Thoracic aorta (tissue), 2 donors: ENCODE measurements around the gene S100A3. TPM values are rescaled to one million over a fixed set of nuclear protein-coding genes. Genes with fewer than 3 reads are reported as not detected.
"Not testable (repeated sequence)": the region's sequence is repeated elsewhere in the genome, so short reads cannot be mapped to it uniquely, and the experiment has no call there.

ENCODE experiments used
- ATAC-seq: fragments of 150-250 bp; one replicate; pipeline ENCODE4 v1.8.0; 2017; ENCODE audit warnings: low read depth; ENCODE audit not compliant: insufficient number of reproducible peaks, low FRiP score
- DNase-seq: peaks from one replicate; pipeline ENCODE4 v3.0.0-alpha.2; 2020; ENCODE audit warnings: low spot score
- H3K27ac ChIP-seq, 2 donors: fragments of 200-600 bp; sonication (generic); 1 replicate in 1 of 2; 2 replicates in 1 of 2; pipeline ENCODE4 v1.5.1; 2016; ENCODE audit warnings: mild to moderate bottlenecking in 2 of 2, moderate library complexity in 2 of 2
- H3K27me3 ChIP-seq: fragments of 200-600 bp; sonication (generic); replicated peaks from 2 replicates; pipeline ENCODE4 v1.6.0; 2016; ENCODE audit warnings: mild to moderate bottlenecking; ENCODE audit not compliant: insufficient read depth
- H3K36me3 ChIP-seq: fragments of 200-600 bp; sonication (generic); one replicate; pipeline ENCODE4 v1.5.1; 2016
- H3K4me1 ChIP-seq, 2 donors: fragments of 200-600 bp; sonication (generic); 1 replicate in 1 of 2; 2 replicates in 1 of 2; pipeline versions ENCODE4 v1.5.1 to v1.6.0; 2016; ENCODE audit warnings: low read depth in 2 of 2, mild to moderate bottlenecking in 1 of 2; ENCODE audit not compliant: control insufficient read depth in 1 of 2
- H3K4me3 ChIP-seq: fragments of 200-600 bp; sonication (generic); 2 replicates; pipeline ENCODE4 v1.5.1; 2016; ENCODE audit warnings: mild to moderate bottlenecking
- H3K9me3 ChIP-seq: fragments of 200-600 bp; sonication (generic); 2 replicates; pipeline ENCODE4 v1.5.1; 2016
- total RNA-seq, 2 donors: library from RNA; depleted of rRNA; stranded (reverse); fragments of >200 nt; gene quantifications; one replicate each; pipeline versions ENCODE4 v1.1.0 to v1.2.3, GENCODE V29; 2016
- TF ChIP-seq, protein P1 (sequence below): fragments of 200-600 bp; sonication (generic); IDR thresholded peaks from one replicate; pipeline ENCODE4 v1.5.1; 2019; ENCODE audit warnings: antibody characterized with exemption

The S100A3 gene
- total RNA-seq, 2 donors from 2014 or later = 3.1 to 25.0 TPM

DNA sequence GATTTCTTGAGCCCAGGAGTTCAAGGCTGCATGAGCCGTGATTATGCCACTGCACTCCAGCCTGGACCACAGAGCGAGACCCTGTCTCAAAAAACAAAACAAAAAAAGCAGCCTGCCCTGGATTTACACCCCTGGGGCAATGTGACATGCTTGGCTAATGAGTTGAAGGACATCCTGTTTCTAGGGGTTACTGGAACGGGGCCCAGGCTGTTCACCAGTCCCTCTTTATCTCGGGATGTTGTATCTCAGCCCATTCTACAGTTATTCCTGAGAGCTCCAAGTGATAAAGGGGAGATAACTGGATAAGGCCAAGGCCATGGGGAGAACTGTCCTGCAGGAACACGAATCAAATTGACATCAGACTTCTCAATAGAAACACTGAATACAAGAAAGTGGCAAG lies 38.3 kb upstream of the S100A3 start:
- Histone ChIP-seq H3K27me3 (no peaks in the 10 kb centered on the region), H3K9me3 (no peaks in the 10 kb centered on the region), H3K4me1 (no peaks in the 10 kb centered on the region), H3K4me3 (no peak overlapping the region), H3K27ac (no peak overlapping the region), H3K36me3 (no peaks in the 10 kb centered on the region)
- TF ChIP-seq, protein P1, sequence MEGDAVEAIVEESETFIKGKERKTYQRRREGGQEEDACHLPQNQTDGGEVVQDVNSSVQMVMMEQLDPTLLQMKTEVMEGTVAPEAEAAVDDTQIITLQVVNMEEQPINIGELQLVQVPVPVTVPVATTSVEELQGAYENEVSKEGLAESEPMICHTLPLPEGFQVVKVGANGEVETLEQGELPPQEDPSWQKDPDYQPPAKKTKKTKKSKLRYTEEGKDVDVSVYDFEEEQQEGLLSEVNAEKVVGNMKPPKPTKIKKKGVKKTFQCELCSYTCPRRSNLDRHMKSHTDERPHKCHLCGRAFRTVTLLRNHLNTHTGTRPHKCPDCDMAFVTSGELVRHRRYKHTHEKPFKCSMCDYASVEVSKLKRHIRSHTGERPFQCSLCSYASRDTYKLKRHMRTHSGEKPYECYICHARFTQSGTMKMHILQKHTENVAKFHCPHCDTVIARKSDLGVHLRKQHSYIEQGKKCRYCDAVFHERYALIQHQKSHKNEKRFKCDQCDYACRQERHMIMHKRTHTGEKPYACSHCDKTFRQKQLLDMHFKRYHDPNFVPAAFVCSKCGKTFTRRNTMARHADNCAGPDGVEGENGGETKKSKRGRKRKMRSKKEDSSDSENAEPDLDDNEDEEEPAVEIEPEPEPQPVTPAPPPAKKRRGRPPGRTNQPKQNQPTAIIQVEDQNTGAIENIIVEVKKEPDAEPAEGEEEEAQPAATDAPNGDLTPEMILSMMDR = no peak
- ATAC-seq (no peak), DNase-seq (no peak)

DNA sequence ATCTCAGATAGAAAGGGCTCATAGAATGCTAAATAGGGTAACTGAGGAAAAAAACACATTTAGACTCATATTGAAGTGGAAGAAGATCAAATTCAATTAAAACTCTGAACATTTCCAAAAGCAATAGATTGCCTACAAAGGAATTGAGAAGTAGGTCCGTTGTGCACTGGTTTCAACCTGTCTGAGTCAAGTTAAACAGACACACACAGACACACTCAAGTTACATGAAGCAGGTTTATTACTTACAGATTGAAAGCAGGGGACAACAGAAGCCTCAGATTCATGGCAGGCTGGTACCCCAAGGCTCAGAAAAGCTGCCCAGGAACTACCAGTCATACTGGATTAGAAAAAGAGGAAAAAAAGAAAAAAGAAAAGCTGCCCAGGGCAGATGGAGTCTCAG lies 37.3 kb upstream of the S100A3 start:
- TF ChIP-seq, protein P1 = no peak
- DNase-seq (no peak), ATAC-seq (no peak)
- H3K4me1 ChIP-seq = no peaks in the 10 kb centered on the region
- H3K27ac ChIP-seq = no peak overlapping the region
- H3K36me3 ChIP-seq = no peaks in the 10 kb centered on the region
- H3K27me3 ChIP-seq = no peaks in the 10 kb centered on the region
- H3K9me3 ChIP-seq = no peaks in the 10 kb centered on the region
- no peak overlapping the region for H3K4me3 ChIP-seq

DNA sequence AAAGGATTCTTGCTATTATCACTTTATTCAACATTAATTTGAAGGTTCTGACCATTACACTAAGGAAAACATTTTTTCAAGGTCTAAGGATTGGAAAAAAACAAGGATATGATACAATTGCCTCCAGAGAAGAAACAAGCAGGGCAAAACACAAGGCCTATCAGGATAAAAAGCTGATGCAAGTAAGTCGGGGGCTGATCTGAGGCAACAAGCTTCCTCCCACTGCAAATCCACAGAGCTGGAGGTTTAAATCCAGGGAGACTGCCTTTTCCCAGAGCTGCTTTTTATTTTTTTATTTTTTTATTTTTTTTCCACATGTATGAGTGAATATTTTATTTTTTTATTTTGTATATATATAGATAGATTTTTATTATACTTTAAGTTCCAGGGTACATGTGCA lies 35.9 kb upstream of the S100A3 start:
- H3K27me3 ChIP-seq = no peaks in the 10 kb centered on the region
- H3K27ac ChIP-seq = no peak overlapping the region
- no peaks in the 10 kb centered on the region for H3K36me3 ChIP-seq
- H3K9me3 ChIP-seq = no peaks in the 10 kb centered on the region
- ATAC-seq (no peak), DNase-seq (no peak)
- H3K4me3 ChIP-seq = no peak overlapping the region
- no peaks in the 10 kb centered on the region for H3K4me1 ChIP-seq
- TF ChIP-seq, protein P1 = no peak

- Histone ChIP-seq H3K9me3 (no peaks in the 10 kb centered on the region), H3K36me3 (no peaks in the 10 kb centered on the region), H3K27ac (no peak overlapping the region), H3K27me3 (no peaks in the 10 kb centered on the region), H3K4me3 (no peak overlapping the region), H3K4me1 (no peaks in the 10 kb centered on the region)
- DNase-seq (no peak), ATAC-seq (no peak)
- TF ChIP-seq, protein P1 = no peak
Measured at GRCh38 chr1:153583976-153584375, 34.9 kb upstream of the S100A3 start.

DNA sequence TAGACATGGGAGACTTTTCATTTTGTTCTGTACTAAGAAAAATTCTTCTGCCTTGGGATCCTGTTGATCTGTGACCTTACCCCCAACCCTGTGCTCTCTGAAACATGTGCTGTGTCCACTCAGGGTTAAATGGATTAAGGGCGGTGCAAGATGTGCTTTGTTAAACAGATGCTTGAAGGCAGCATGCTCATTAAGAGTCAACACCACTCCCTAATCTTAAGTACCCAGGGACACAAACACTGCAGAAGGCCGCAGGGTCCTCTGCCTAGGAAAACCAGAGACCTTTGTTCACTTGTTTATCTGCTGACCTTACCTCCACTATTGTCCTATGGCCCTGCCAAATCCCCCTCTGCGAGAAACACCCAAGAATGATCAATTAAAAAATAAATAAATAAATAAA lies 34.5 kb upstream of the S100A3 start:
- not testable (repeated sequence) for H3K4me3 ChIP-seq, H3K9me3 ChIP-seq, H3K27me3 ChIP-seq, H3K4me1 ChIP-seq, ATAC-seq, H3K36me3 ChIP-seq, DNase-seq, H3K27ac ChIP-seq

GRCh38 chr1:153582836-153583235 lies 33.8 kb upstream of the S100A3 start:
- H3K27me3 ChIP-seq, H3K36me3 ChIP-seq, ATAC-seq, H3K27ac ChIP-seq, DNase-seq, H3K9me3 ChIP-seq, H3K4me3 ChIP-seq, H3K4me1 ChIP-seq: not testable (repeated sequence)
